GM12878 (cell line): ENCODE data around the gene TTC33. TPM values are rescaled to one million over a fixed set of nuclear protein-coding genes. Genes with fewer than 3 reads are reported as not detected.

ENCODE experiments used
- ATAC-seq: fragments of 200-7000 bp; cut with Tn5 transposase; 3 replicates; pipeline ENCODE4 v1.9.1; 2020; ENCODE audit warnings: mild to moderate bottlenecking, moderate library complexity
- BruUV-seq: library from RNA; stranded (reverse); fragments of 400-500 nt; replicated peaks from 2 replicates; lab custom pipeline; 2021; lab: Mats Ljungman, UMichigan
- CTCF ChIA-PET: fragments of 300-600 bp; sonication (Branson Sonifier 250); formaldehyde crosslinking; extraction: SDS; loops from one replicate; lab custom pipeline; 2021; ENCODE audit warnings: inconsistent platforms; lab: Yijun Ruan, JAX
- POLR2A ChIA-PET: fragments of 350-600 bp; formaldehyde crosslinking; extraction: SDS; loops from one replicate; lab custom pipeline; 2021; ENCODE audit warnings: inconsistent platforms; lab: Charles Lee
- RAD21 ChIA-PET: fragments of 300-600 bp; sonication (Branson Sonifier 250); formaldehyde crosslinking; loops from one replicate; lab custom pipeline; 2023; ENCODE audit warnings: antibody characterized with exemption; ENCODE audit not compliant: unreplicated experiment; lab: Charles Lee
- SMC1A ChIA-PET: fragments of 300-600 bp; sonication (Branson Sonifier 250); formaldehyde crosslinking; loops from one replicate; lab custom pipeline; 2023; ENCODE audit not compliant: unreplicated experiment, uncharacterized antibody; lab: Charles Lee
- DNase-seq: peaks from one replicate; pipeline ENCODE4 v3.0.0-alpha.2; 2011; ENCODE audit warnings: low read depth, low spot score
- FAIRE-seq: peaks from 3 replicates; lab custom pipeline; 2011; peaks lifted over from hg19 to GRCh38; lab: Jason Lieb, UNC
- H2AFZ ChIP-seq: 2 replicates; pipeline ENCODE4 v1.6.0; 2011; ENCODE audit warnings: low read depth, low read length, control low read depth; ENCODE audit not compliant: control insufficient read depth
- H3K27ac ChIP-seq: 2 replicates; pipeline ENCODE4 v1.5.1; 2011; ENCODE audit warnings: control low read depth; ENCODE audit not compliant: control insufficient read depth, insufficient read depth
- H3K27me3 ChIP-seq, 2 experiments: replicated peaks in 1 of 2; 2 replicates each; pipeline versions ENCODE4 v1.6.0 to v1.6.1; 2011; ENCODE audit warnings: low read length in 1 of 2; ENCODE audit not compliant: control insufficient read depth in 2 of 2, insufficient read depth in 2 of 2
- H3K36me3 ChIP-seq, 2 experiments: 2 replicates each; pipeline ENCODE4 v1.5.1; 2011; ENCODE audit warnings: low read length in 1 of 2; ENCODE audit not compliant: control insufficient read depth in 2 of 2, insufficient read depth in 2 of 2
- H3K4me1 ChIP-seq: 2 replicates; pipeline ENCODE4 v1.6.1; 2011; ENCODE audit warnings: mild to moderate bottlenecking, low read length, moderate library complexity, mixed read lengths; ENCODE audit not compliant: control insufficient read depth, insufficient read depth
- H3K4me2 ChIP-seq: 2 replicates; pipeline ENCODE4 v1.6.0; 2011; ENCODE audit warnings: control low read depth; ENCODE audit not compliant: control insufficient read depth, insufficient read depth
- H3K4me3 ChIP-seq: fragments of 200-600 bp; sonication (generic); 2 replicates; pipeline ENCODE4 v1.5.1; 2016
- H3K79me2 ChIP-seq: 2 replicates; pipeline ENCODE4 v1.6.0; 2011; ENCODE audit warnings: low read length; ENCODE audit not compliant: control insufficient read depth, insufficient read depth
- H3K9ac ChIP-seq: 2 replicates; pipeline ENCODE4 v1.8.0; 2011; ENCODE audit warnings: low read length, control low read depth, mixed read lengths; ENCODE audit not compliant: control insufficient read depth, insufficient read depth
- H3K9me3 ChIP-seq: replicated peaks from 3 replicates; pipeline ENCODE4 v1.5.1; 2011; ENCODE audit warnings: mild to moderate bottlenecking, low read length; ENCODE audit not compliant: control insufficient read depth, insufficient read depth
- H4K20me1 ChIP-seq: 2 replicates; pipeline ENCODE4 v1.6.0; 2011; ENCODE audit not compliant: control insufficient read depth, insufficient read depth
- CEBPZ ChIP-seq: fragments of 150-350 bp; IDR thresholded peaks from 2 replicates; pipeline ENCODE4 v1.6.1; 2016; ENCODE audit warnings: low read depth, low read length
- CHD2 ChIP-seq: IDR thresholded peaks from 2 replicates; pipeline ENCODE4 v1.6.1; 2011; ENCODE audit warnings: low read depth, low read length, improper control_type of control experiment, borderline replicate concordance
- HDAC6 ChIP-seq: fragments of 200-600 bp; sonication (generic); IDR thresholded peaks from one replicate; pipeline ENCODE4 v1.8.0; 2017; ENCODE audit warnings: antibody characterized with exemption; ENCODE audit not compliant: unreplicated experiment
- IKZF2 ChIP-seq, 2 experiments: fragments of 450-650 bp; IDR thresholded peaks; 2 replicates each; pipeline ENCODE4 v1.6.1; 2017; ENCODE audit warnings: mild to moderate bottlenecking in 2 of 2, moderate library complexity in 2 of 2
- LARP7 ChIP-seq: fragments of 450-650 bp; IDR thresholded peaks from 2 replicates; pipeline ENCODE4 v1.6.1; 2017; ENCODE audit warnings: mild to moderate bottlenecking
- MTA3 ChIP-seq: IDR thresholded peaks from 2 replicates; pipeline ENCODE4 v1.6.1; 2012; ENCODE audit warnings: low read length, inconsistent platforms, borderline replicate concordance
- NFYA ChIP-seq: IDR thresholded peaks from 2 replicates; pipeline ENCODE4 v1.6.1; 2011; ENCODE audit warnings: low read depth, mild to moderate bottlenecking, low read length, improper control_type of control experiment, borderline replicate concordance
- PAX8 ChIP-seq: fragments of 450-650 bp; IDR thresholded peaks from 2 replicates; pipeline ENCODE4 v1.6.1; 2017; ENCODE audit warnings: mild to moderate bottlenecking, moderate library complexity
- POLR2AphosphoS5 ChIP-seq: IDR thresholded peaks from 2 replicates; pipeline ENCODE4 v1.6.1; 2011; ENCODE audit warnings: mild to moderate bottlenecking, low read length, inconsistent platforms
- SREBF2 ChIP-seq: IDR thresholded peaks from 2 replicates; pipeline ENCODE4 v1.6.1; 2012; ENCODE audit warnings: mild to moderate bottlenecking, low read length
- in situ Hi-C: fragments of 300-500 bp; cut with MboI; formaldehyde crosslinking; loops from 9 replicates; pipeline ENCODE4 v1.14.3; 2018; ENCODE audit warnings: mixed read lengths
- intact Hi-C: fragments of 100-400 bp; cut with micrococcal nuclease; formaldehyde crosslinking; loops from one replicate; pipeline ENCODE4 v1.14.2; 2022; ENCODE audit not compliant: unreplicated experiment
- polyA plus RNA-seq, 11 experiments: library from polyadenylated mRNA; depleted of rRNA in 4 of 11; unstranded in 6 of 11; stranded (reverse) in 5 of 11; fragments of >200 nt; fragmentation: Nextera tagmentation in 4 of 11; fragmentation: Illumina TruSeq in 1 of 11; extraction: Ambion mirVana in 4 of 11; extraction: Trizol in 1 of 11; gene quantifications; 1 replicate in 1 of 11; 2 replicates in 10 of 11; pipeline versions ENCODE4 v1.2.1 to v1.2.3, GENCODE V29; 2011 to 2016; ENCODE audit warnings: inconsistent platforms in 2 of 11, missing spikeins in 2 of 11, low read depth in 1 of 11
- total RNA-seq, 4 experiments: library from RNA; depleted of rRNA in 3 of 4; stranded (reverse); fragments of >200 nt in 3 of 4; fragmentation: Illumina TruSeq in 1 of 4; extraction: Trizol in 1 of 4; gene quantifications; 2 replicates each; pipeline versions ENCODE4 v1.2.1 to v1.2.3, GENCODE V29; 2013 to 2021

TTC33 gene
- total and polyA plus RNA-seq, 10 of the 15 experiments (the other 5 are each of a cell fraction or from before 2014, with no cell fraction given) = 7.9 to 22.3 (median 14.6) TPM

DNA sequence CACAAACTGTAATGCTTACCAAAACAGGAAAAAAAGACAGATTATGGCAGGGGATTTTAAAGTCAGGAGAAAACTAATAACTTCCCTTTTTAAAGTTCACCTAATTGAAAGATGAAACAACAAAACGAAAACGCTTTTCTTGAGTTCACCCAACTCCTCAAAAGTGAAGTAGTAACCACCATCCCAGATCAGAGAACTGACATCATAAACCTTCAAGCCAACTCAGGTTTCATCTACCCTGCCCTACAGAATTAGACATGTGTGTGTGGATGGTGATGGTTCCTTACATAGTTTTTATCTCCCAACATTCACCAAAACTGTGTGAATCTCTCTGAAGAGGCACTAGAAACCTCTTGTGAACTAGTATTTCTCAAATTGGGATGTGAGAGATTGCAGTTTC, 271.3 kb downstream of the TTC33 start (continued):
- TF ChIP-seq SREBF2 (no peak), CEBPZ (no peak), LARP7 (no peak), IKZF2 (IDR thresholded peaks at IDR 0.05) (peak; percentile 82 to 86), CHD2 (no peak), PAX8 (no peak)

DNA sequence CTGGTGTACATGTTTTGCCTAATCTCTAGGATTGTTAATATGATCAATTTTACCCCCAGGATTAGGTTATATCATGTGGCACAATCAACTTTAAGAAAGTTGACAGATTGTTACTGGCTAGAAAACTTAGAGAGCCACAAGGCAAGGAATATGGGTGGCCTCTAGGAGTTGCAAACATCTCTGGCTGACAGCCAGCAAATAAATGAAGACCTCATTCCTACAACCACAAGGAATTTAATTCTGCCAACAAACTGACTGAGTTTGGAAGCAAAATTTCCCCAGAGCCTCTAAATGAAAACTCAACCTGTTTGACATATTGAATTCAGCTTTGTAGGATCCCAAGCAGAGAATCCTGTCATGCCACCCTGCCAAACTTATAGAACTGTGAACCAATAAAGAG, 272.4 kb downstream of the TTC33 start:
- H3K79me2 ChIP-seq = no peaks in the 10 kb centered on the region
- ATAC-seq (no peak), DNase-seq (no peak), FAIRE-seq (no peak)
- no TSS peak for BruUV-seq
- H3K27me3 ChIP-seq = no peaks in the 10 kb centered on the region
- ChIA-PET CTCF (no interaction called here), SMC1A (interaction anchor here (1.0 to 1.4 kb wide), 3 partner anchors 41 to 116 kb away, joined by 3 to 4 read pairs (median 4); no protein-coding TSS in a partner anchor), RAD21 (no interaction called here), POLR2A (no interaction called here)
- H3K36me3 ChIP-seq = no peaks in the 10 kb centered on the region
- no peak overlapping the region for H3K4me2 ChIP-seq
- no peaks in the 10 kb centered on the region for H4K20me1 ChIP-seq
- no peak for TF ChIP-seq HDAC6
- no peak for TF ChIP-seq MTA3
- no peak for TF ChIP-seq NFYA
- TF ChIP-seq POLR2AphosphoS5 = no peak
- peaks cover 38% of the 10 kb centered on the region for H3K4me1 ChIP-seq
- no peak overlapping the region for H3K4me3 ChIP-seq
- in situ Hi-C loops (loop anchor here (5.0 to 10.0 kb wide), 2 partner anchors 101 to 351 kb away; partner anchors contain the start of gene RPL37), intact Hi-C loops (loop anchor here (10.0 kb wide), 1 partner anchor 351 kb away; the partner anchor contains the start of gene RPL37)
- no peaks in the 10 kb centered on the region for H3K9me3 ChIP-seq
- H3K9ac ChIP-seq = no peak overlapping the region
- H3K27ac ChIP-seq = no peak overlapping the region
- H2AFZ ChIP-seq = no peak overlapping the region
